Smooth muscle cell of the brain vasculature (primary cell): ENCODE measurements around the gene ZNHIT6.
A peak's percentile ranks its signal among the peaks of the same experiment; 100 is the strongest.
"Not testable (repeated sequence)": the region's sequence is repeated elsewhere in the genome, so short reads cannot be mapped to it uniquely, and the experiment has no call there.

Source experiments
- DNase-seq: peaks from one replicate; pipeline ENCODE4 v3.0.0-alpha.2; 2012; ENCODE audit warnings: low read depth, low spot score

Gene ZNHIT6

GRCh38 chr1:85665932-85666331 is 42.3 kb downstream of the ZNHIT6 start:
- no peak for DNase-seq

- DNase-seq = no peak
Measured at GRCh38 chr1:85663382-85663781, 44.9 kb downstream of the ZNHIT6 start.

DNA sequence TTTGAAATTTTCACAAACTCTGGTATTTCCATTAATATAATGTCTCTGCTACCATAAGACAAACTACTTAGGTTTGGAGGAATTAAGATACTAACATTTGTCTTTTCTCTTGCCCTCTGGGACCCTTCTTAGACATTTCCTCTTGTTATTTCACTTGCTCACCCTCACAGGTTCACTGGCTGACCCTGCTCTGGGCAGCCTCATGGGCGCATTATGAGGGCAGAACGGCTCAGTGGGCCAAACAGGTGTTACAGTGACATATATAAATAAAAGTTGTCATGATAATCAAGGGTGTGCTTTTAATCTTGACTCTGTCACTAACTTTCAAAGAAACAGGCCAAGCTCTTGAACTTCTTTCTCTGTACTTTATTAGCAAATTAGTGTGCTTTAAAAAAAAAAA is 46.5 kb downstream of the ZNHIT6 start:
- DNase-seq = no peak

DNA sequence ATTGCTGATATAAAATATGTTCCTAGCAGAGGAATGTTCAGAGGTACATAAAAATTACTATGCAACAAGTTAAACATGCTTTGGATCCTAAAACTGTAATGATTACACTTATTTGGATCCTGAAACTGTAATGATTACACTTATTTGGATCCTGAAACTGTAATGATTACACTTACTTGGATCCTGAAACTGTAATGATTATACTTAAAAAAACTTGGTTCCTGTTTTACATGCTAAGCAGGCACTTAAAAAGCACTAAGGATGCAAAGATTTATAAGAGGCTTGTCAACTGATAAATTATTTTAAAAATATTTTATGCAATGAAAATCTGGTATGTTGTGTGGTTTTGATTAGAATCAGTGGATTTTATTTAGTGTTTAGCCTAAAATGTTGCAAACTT is 47.7 kb downstream of the ZNHIT6 start:
- no peak for DNase-seq

GRCh38 chr1:85659174-85659573 is 49.1 kb downstream of the ZNHIT6 start:
- no peak for DNase-seq

DNA sequence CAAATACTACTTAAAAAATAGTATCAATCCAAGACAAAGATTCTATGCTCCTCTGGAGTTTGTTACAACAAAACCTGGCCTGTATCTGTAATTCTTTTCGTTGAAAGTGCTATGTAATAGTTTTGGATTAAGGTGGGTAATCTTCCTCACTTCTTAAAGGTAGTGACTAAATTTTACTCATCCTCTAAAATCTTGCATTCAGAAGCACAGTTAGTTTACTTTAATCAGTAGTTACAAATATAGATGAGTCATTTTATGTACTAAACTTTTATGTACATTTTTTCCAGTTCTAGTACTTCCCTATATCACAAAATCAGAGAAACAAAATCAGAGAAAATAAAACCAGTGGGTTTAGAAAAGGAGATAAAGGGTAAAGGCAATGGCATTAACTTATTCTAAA is 51.3 kb downstream of the ZNHIT6 start:
- DNase-seq = no peak

DNA sequence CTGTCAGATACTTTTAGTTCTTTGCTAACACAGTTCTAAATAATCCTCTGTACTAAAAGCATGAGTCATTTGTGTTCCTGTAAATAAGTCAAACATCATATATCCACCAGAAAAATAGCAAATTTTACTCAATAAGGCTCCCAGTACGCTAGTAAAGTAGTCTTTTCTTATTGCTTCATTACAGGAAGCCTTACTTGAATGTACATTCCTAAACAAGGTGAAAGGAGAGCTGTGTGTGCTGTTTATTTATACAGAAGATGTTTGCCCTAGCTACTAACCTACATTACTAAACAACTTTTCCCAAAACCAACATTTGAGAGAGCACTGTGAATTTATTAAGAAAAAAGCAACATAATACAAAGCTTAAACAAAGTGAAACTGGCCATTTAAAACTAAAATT is 52.0 kb downstream of the ZNHIT6 start:
- peak; percentile 6 for DNase-seq

DNA sequence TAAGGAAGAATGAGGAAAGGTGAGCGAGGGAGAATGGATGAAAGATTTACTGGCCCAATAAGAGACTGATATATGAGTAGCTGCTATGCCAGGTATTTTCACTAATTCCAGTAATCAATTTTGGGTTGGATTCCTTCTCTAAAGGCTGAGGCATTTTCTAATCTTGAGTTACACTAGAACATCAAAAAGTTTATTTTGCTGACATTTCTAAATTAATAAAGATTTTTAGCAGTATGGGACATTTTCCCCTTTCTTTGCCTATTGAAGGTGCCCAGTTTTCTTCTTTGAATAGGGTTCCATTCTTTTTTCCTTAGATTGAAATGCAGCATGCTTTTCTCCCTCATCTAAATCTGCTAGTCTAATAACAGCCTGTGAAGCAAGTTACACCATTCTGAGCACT is 52.9 kb downstream of the ZNHIT6 start:
- DNase-seq = no peak

DNA sequence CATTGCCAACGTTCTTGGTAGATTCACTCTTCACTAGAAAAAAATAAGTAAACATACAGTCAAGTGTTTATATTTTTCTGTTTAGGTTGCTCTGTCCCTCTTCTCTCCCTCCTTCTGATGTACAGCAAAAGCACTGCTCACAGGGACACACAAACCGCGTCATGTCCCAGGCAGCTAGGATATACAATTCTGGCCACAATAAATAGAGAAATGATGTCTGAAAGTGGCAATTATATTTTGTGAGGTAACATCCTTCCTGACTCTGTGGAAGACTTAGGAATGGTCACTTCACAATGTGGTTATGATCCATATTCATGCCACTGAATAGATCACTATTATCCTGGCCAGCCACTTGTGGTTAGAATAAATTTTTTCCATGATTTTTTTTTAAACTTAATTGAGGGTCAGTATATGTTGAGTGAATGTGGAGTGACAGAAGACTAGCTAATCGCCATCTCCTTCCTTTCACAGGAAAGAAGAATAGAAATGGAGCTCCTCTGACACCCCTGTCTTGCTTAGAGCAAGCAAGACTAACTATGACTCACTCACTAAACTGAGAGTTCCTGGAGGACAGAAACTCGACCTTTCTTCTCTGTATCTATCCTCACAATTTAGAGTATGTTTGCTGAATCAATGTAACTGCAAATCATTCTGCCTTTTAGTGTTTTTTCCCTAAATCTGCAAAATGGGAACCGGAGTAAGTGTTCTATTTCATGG is 54.0 kb downstream of the ZNHIT6 start:
- DNase-seq = peak; percentile 17

DNA sequence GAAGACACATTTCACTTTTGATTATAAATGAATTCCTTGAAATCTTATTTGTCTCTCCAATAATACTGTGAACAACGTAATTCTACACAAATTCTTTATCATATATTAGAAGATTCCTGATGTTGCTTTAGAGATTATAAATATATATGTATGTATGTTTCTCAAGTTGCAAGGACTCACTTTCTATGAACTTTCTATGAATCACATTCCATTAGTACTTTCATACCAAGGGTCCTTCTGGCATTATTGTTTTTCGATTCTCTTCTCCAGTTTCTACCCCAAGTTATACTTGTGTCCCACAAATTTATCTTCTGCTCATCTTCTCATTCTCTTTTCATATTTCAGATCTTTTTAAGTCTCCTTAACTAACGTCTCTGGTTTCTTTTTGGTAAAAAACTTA is 55.9 kb downstream of the ZNHIT6 start:
- DNase-seq = no peak

GRCh38 chr1:85650645-85651044 is 57.6 kb downstream of the ZNHIT6 start:
- no peak for DNase-seq

DNA sequence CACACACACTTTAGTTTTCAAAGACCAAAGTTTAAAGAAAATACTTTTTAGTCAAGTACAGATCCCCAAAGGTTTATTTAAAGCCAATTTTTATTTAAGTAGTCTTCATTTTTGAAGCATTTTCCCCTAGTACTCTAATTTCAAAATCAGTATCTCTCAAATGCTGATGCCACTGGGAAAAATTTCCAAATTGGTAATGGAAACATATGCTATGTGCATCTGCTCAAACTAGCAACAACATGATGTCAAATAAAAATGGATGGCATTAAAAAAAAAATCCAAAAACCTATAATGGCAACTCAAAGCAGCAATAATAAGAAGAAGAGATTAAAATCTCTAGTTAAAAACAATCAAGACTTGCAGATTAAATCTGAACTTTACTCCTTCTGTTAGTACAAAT is 58.6 kb downstream of the ZNHIT6 start:
- no peak for DNase-seq

GRCh38 chr1:85641598-85642556 is 66.4 kb downstream of the ZNHIT6 start:
- not testable (repeated sequence) for DNase-seq

- DNase-seq = not testable (repeated sequence)
Measured at GRCh38 chr1:85639920-85640319, 68.3 kb downstream of the ZNHIT6 start.

DNA sequence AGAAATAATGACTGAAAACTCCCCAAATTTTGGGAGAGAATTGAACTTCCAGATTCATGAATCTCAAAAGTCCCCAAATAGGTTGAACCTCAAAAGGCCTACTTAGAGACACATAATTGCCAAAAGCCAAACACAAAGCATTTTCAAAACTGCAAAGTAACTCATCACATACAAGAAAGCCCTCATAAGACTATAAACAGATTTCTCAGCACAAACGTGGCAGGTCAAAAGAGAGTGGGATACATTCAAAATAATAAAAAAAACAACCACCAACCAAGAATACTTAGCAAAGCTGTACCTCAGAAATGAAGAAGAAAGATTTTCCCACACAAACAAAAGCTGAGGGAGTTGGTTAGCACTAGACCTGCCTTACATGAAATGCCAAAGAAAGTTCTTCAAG is 69.8 kb downstream of the ZNHIT6 start:
- no peak for DNase-seq

GRCh38 chr1:85630493-85630892 is 77.7 kb downstream of the ZNHIT6 start:
- no peak for DNase-seq

GRCh38 chr1:85629532-85629920 is 78.7 kb downstream of the ZNHIT6 start:
- no peak for DNase-seq

DNA sequence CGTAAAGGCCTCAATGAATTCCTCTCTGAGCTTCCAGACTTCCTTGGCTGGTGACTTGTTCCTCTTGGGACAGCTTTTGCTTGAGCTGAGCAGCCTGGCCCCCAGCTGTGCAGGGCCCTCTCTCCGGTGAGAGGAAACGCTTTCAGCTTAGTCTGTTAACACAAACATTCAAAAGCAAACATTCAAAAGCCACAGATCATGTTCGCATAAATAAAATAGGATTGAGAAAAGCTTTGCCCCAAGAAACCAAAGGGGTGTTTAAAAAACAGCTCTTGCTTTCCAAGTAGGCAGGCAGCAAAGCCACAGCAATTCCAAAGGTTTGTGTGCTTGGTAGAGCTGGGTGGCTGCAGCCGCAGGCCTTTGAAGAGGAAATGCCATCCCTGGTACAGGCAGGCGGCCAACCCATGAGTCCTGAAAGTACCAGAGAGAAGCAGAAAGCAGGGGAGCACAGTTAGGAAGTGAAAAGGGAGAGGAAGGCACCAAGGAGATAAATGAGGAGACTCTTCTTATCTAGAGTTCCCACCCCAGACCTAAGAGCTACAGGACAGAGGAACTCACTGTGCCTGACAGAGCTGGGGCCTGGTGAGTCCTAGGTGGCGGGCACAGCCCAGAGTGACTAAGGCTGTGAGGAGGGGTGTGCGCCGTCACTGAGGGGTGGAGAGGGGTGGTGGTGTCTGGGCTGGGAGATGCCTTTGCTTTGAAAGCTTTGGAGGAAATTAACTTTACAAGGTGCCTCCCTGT is 79.3 kb downstream of the ZNHIT6 start:
- peak; percentile 90 for DNase-seq

DNA sequence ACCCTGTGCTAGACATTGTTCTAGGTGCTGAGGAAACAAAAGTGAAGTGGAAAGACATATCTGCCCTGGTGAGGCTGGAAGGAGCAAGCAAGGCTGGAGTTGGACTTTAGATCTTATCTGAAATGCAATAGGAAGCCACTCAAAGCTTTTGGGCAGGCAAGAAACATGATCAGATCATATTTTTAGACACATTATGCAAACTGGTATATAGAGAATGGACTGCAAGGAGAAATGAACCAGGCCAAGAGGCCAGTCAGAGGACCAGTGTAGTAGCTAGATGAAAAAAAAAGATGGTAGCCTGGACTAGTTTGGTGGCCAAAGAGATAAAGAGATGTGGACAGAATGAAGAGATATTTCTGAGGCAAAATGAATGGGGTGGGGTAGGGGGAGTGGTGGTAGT is 81.4 kb downstream of the ZNHIT6 start:
- no peak for DNase-seq

- DNase-seq = no peak
Measured at GRCh38 chr1:85624361-85624760, 83.9 kb downstream of the ZNHIT6 start.

DNA sequence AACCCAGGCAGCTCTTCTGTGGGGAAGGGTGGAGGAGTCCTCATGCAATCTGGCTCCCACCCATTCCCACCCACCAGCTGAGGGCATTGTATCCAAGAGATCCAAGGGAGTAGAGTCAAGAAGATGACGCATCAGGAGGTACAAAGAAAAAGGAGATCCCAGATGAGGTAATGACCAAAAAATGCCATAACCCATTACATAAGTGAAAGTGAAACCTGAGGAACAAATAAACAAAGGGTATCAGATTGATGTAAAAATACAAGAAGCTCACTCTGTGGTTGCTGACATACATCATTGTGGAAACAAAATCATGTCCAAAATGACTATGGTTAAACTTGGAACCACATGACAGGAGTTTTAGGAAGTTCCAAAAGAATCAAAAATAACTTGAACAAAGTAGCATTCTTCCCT is 85.2 kb downstream of the ZNHIT6 start:
- DNase-seq = peak; percentile 71

- no peak for DNase-seq
Measured at GRCh38 chr1:85621430-85621829, 86.8 kb downstream of the ZNHIT6 start.
